ENCODE measurements around the gene MKI67.
A peak's percentile ranks its signal among the peaks of the same experiment; 100 is the strongest.

Gene MKI67

GRCh38 chr10:128072046-128072445 is 54.2 kb downstream of the MKI67 start:
- no peak for TF ChIP-seq CTCF (IDR thresholded peaks at IDR 0.05; ENCODE audit: low read depth, low read length)

GRCh38 chr10:128071417-128071782 is 54.8 kb downstream of the MKI67 start:
- no peak overlapping the region for H3K4me3 ChIP-seq (ENCODE audit: low read depth, low read length)
- no peak for TF ChIP-seq CTCF (IDR thresholded peaks at IDR 0.05; ENCODE audit: low read depth, low read length)

More at GRCh38 chr10:128072046-128072445, 54.2 kb downstream of the MKI67 start:
- no peak overlapping the region for H3K4me3 ChIP-seq (ENCODE audit: low read depth, low read length)

- no peak overlapping the region for H3K4me3 ChIP-seq (ENCODE audit: low read depth, low read length)
- no peak for TF ChIP-seq CTCF (IDR thresholded peaks at IDR 0.05; ENCODE audit: low read depth, low read length)
Measured at GRCh38 chr10:128070721-128071416, 55.4 kb downstream of the MKI67 start.

- no peak overlapping the region for H3K4me3 ChIP-seq (ENCODE audit: low read depth, low read length)
- no peak for TF ChIP-seq CTCF (IDR thresholded peaks at IDR 0.05; ENCODE audit: low read depth, low read length)
Measured at GRCh38 chr10:128070161-128070560, 56.1 kb downstream of the MKI67 start.

- H3K4me3 ChIP-seq (ENCODE audit: low read depth, low read length): no peak overlapping the region
Measured at GRCh38 chr10:128069351-128070051, 56.7 kb downstream of the MKI67 start.

GRCh38 chr10:128068398-128069285 is 57.6 kb downstream of the MKI67 start:
- no peak overlapping the region for H3K4me3 ChIP-seq (ENCODE audit: low read depth, low read length)
- TF ChIP-seq CTCF (IDR thresholded peaks at IDR 0.05; ENCODE audit: low read depth, low read length): no peak

More at GRCh38 chr10:128069351-128070051, 56.7 kb downstream of the MKI67 start:
- peak; percentile 73 for TF ChIP-seq CTCF (IDR thresholded peaks at IDR 0.05; ENCODE audit: low read depth, low read length)

Measured in WI38 (cell line).